Femur (tissue), 1 donor: ENCODE data around the gene EML6.
"Not testable (repeated sequence)": the region's sequence is repeated elsewhere in the genome, so short reads cannot be mapped to it uniquely, and the experiment has no call there.

Experiments used
- DNase-seq: peaks from one replicate; pipeline ENCODE4 v3.0.0-alpha.2; 2017

EML6 gene

GRCh38 chr2:54723131-54723995 lies at the start of gene EML6:
Gene EML6 (plus strand): TSS chr2:54723662. CDS start chr2:54725062, 1,400 bp downstream.
- DNase-seq = peak; percentile 99

- DNase-seq = no peak
Observed at GRCh38 chr2:54675281-54675680, 48.2 kb upstream of the EML6 start.

DNA sequence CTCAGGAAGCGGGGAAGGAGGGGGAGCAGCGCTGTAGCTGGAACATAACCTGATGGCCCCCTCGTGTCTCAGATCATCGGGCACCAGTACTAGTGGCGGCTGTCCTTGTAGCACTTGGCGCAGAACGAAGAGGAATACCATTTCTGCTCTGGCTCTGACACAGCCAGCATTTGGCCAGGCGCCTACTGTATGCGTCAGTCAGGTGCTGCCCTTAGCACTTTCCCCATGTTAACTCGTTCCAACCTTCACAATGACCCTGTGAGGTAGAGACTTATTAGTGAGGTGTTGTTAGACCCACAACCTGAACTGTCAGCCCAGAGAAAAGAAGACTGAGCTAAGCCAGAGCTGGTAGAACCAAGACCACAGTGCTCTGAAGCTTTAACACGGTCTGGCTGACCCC lies 47.7 kb upstream of the EML6 start:
- DNase-seq = no peak

- no peak for DNase-seq
Observed at GRCh38 chr2:54676656-54677055, 46.8 kb upstream of the EML6 start.

GRCh38 chr2:54677476-54678265 lies 45.8 kb upstream of the EML6 start:
- no peak for DNase-seq

GRCh38 chr2:54678719-54679118 lies 44.7 kb upstream of the EML6 start:
- no peak for DNase-seq

- DNase-seq = no peak
Observed at GRCh38 chr2:54680397-54681041, 42.9 kb upstream of the EML6 start.

GRCh38 chr2:54681416-54681815 lies 42.0 kb upstream of the EML6 start:
- DNase-seq = no peak

- DNase-seq = no peak
Observed at GRCh38 chr2:54683596-54683995, 39.9 kb upstream of the EML6 start.

DNA sequence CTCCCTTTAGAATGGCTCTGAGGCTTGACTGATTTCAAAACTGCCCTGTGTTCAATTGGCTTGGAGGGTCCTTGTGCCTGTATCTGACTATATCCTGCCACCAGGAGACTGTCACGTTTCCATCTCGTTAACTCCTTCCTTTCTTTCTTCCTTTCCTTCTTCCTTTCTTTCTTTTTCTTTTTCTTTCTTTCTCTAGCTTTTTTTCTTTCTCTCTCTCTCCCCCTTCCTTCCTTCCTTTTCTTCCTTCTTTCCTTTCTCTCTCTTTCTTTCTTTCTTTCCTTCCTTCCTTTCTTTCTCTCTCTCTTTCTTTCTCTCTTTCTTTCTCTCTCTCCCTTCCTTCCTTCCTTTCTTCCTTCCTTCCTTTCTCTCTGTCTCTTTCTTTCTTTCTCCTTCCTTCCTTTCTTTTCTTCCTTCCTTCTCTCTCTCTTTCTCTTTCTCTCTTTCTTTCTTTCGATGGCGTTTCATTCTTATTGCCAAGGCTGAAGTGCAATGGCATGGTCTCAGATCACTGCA lies 38.1 kb upstream of the EML6 start:
- no peak for DNase-seq

DNA sequence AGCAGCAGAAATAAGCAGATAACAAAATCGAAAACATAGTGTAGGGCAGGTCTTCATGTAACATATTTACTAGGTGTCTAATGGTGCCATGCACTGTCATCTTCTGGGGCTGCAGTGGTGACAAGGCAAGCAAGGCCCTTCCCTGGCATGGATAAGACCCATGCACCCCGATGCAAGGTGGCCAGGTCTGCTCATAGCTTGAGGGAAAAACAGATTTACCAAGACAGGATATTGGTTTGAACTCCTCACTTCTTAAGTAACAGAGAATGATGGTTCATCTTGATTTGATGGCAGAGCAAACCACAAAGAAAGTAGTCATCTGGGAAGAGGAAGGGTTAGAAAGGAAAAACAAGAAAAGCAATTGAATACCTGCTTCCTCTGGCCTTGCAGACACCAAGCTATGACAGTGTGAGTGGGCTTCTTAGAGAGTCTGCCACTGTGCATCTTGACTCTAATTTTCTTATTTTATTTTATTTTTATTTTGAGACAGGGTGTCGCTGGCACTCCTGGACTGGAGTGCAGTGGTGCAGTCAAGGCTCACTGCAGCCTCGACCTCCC lies 35.8 kb upstream of the EML6 start:
- DNase-seq = no peak

GRCh38 chr2:54691445-54692135 lies 31.9 kb upstream of the EML6 start:
- no peak for DNase-seq

DNA sequence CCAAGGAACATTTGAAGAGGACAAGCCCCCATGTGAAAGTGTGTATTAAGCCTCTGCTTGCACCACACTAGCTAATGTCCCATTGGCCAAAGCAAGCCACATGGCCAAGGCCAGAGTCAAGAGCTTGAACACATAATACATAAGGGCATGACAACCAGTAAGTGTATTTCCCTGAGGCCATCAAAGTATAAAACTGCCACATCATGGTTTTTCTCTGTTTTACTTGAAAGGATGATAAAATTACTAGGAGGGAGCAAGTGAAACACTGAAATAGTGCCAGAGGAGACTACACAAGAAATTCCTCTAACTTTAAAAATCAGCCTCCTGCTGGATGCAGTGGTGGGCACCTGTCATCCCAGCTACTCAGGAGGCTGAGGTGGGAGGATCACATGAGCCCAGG lies 30.9 kb upstream of the EML6 start:
- no peak for DNase-seq

DNA sequence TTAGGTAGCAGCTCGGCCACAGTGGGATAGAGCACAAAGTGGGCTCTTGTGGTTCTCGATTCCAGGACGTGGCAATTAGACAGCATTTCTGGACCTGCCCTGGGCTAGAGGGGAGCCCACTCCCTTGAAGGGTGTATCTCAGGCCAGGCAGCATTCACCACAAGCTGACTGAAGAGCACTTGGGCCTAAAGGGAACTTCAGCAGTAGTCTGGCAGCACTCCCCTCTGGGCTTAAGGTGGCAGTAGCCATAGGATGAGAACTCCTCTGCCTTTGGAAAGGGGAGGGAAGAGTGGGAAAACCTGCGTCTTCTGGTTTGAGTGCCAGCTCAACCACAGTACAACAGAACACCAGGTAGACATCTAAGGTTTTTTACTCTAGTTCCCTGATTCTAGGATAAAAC lies 28.1 kb upstream of the EML6 start:
- no peak for DNase-seq

GRCh38 chr2:54697934-54698333 lies 25.5 kb upstream of the EML6 start:
- DNase-seq = no peak

DNA sequence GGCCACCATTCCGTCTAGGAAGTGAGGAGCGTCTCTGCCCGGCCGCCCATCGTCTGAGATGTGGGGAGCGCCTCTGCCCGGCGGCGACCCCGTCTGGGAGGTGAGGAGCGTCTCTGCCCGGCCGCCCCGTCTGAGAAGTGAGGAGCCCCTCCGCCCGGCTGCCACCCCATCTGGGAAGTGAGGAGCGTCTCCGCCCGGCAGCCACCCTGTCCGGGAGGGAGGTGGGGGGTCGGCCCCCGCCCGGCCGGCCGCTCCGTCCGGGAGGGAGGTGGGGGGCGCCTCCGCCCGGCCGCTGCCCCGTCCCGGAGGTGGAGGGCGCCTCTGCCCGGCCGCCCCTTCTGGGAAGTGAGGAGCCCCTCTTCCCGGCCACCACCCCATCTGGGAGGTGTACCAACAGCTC lies 24.5 kb upstream of the EML6 start:
- DNase-seq = not testable (repeated sequence)

DNA sequence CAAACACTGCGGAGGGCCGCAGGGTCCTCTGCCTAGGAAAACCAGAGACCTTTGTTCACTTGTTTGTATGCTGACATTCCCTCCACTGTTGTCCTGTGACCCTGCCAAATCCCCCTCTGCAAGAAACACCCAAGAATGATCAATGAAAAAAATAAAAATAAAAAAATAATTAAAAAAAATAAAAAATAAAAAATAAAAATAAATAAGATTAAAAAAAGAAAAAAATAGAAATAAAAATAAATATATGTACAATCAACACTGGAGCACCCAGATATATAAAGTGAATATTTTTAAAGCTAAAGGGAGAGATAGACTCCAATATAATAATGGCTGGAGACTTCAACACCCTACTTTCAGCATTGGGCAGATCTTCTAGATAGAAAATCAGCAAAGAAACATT lies 23.8 kb upstream of the EML6 start:
- no peak for DNase-seq

- DNase-seq = no peak
Observed at GRCh38 chr2:54701029-54701428, 22.4 kb upstream of the EML6 start.

DNA sequence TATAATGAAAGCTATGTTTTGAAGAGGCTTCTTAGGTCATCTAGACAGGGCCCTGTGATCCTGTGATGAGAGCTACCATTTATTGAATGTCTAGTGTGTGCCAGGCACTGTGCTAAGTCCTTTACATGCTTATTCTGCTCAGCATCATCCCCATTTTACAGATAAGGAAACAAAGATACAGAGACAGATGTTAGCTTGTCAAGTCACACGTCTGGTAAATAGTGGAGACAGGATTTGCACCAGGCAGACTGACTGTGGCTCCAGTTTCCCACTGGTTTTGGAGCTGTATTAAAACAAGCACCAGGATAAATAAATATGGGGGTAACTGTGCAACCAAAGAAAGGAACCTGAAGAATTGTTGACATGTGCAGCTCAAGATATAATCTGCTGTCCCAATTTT lies 19.2 kb upstream of the EML6 start:
- no peak for DNase-seq

DNA sequence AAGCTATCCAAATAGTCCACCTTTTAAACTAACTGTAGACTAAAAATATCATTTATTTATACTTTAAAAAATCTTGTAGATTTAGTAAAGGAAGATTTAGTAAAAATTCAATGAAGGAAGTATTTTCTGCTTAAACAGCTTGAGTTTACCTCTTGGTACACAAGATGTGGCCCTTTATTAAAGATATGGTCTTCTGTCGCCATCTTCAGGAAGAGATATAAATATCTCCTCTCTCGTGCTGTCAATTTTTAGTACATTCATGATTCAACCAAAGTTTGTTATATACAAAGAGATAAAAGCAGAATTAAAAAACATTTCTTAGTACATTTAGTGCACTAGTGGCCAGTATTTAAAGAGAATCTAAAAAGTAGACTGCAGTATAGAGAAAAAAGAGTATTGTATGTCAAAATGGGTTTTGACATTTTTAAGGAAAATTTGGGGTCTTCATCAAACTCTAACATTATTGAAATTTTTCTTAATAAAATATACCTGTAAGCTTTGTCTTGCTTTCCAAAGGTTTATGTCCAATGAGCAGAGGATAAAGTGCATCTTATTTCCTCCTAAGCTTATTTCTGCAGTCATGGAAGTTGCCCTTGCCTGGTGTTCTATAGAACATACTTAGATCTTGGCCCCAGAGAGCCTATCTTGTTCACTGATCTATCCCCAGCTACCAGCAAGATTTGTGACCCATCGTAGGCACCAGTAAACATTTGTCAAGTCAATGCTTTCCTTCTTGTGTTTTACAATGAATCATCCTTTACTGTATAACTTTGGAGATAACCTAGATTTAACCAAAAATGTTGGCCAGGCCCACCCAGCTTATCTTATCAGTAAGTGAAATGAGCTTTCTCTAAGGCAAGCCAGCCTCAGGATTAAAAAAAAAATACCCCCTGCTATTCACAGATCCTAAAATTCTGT lies 18.5 kb upstream of the EML6 start:
- no peak for DNase-seq

DNA sequence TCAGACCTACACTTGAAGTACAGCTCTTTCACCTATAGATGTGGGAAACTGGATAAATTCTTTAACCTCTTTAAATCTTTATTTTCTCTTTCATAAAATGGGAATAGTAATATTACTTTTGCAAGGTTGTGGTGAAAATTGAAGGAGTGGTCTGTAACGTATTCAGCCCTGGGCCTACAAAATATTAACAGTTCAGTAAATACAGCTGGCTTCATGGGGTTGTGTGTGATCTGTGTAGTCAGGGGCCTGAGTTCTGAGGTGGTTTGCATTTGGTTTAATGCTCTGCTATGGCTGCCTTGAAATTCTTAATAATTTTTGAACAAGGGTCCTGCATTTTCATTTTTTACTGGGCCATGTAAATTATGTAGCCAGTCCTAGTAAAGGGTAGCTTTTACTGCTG lies 16.8 kb upstream of the EML6 start:
- DNase-seq = no peak
